NCI-H146 (cell line): ENCODE measurements around the gene TXLNB.
"Not testable (repeated sequence)": the region's sequence is repeated elsewhere in the genome, so short reads cannot be mapped to it uniquely, and the experiment has no call there.

Source experiments
- DNase-seq: peaks from one replicate; lab custom pipeline; 2025; lab: John Stamatoyannopoulos, UW

Gene TXLNB

GRCh38 chr6:139308936-139309603, 17.3 kb upstream of the TXLNB start:
- no peak for DNase-seq

- DNase-seq: no peak
These were observed 16.6 kb upstream of the TXLNB start for GRCh38 chr6:139308286-139308916.

- DNase-seq: no peak
These were observed 14.6 kb upstream of the TXLNB start for GRCh38 chr6:139306291-139306981.

- DNase-seq: no peak
These were observed 11.4 kb upstream of the TXLNB start for GRCh38 chr6:139303185-139303584.

GRCh38 chr6:139297921-139298320, 6.1 kb upstream of the TXLNB start:
- no peak for DNase-seq

- DNase-seq: no peak
These were observed 5.1 kb upstream of the TXLNB start for GRCh38 chr6:139296927-139297326.

GRCh38 chr6:139295901-139296300, 4.1 kb upstream of the TXLNB start:
- DNase-seq: no peak

GRCh38 chr6:139294090-139294489, 2.3 kb upstream of the TXLNB start:
- no peak for DNase-seq

GRCh38 chr6:139293230-139293629, 1.4 kb upstream of the TXLNB start:
- not testable (repeated sequence) for DNase-seq

GRCh38 chr6:139290787-139291311, 949 bp downstream of the TXLNB start:
- DNase-seq: peak; percentile 70

- DNase-seq: no peak
These were observed 2.6 kb downstream of the TXLNB start for GRCh38 chr6:139289233-139289632.

GRCh38 chr6:139288496-139289040, 3.2 kb downstream of the TXLNB start:
- DNase-seq: no peak

- no peak for DNase-seq
These were observed 3.9 kb downstream of the TXLNB start for GRCh38 chr6:139287868-139288267.

GRCh38 chr6:139286438-139286837, 5.4 kb downstream of the TXLNB start:
- not testable (repeated sequence) for DNase-seq

- DNase-seq: no peak
These were observed 6.2 kb downstream of the TXLNB start for GRCh38 chr6:139285590-139285989.

GRCh38 chr6:139284789-139285188, 7.0 kb downstream of the TXLNB start:
- DNase-seq: no peak

- DNase-seq: no peak
These were observed 9.1 kb downstream of the TXLNB start for GRCh38 chr6:139282684-139283083.

GRCh38 chr6:139278190-139278589, 13.6 kb downstream of the TXLNB start:
- peak; percentile 15 for DNase-seq

GRCh38 chr6:139277587-139277986, 14.2 kb downstream of the TXLNB start:
- DNase-seq: no peak

GRCh38 chr6:139277161-139277560, 14.6 kb downstream of the TXLNB start:
- no peak for DNase-seq

- no peak for DNase-seq
These were observed 16.3 kb downstream of the TXLNB start for GRCh38 chr6:139275279-139276055.

- DNase-seq: no peak
These were observed 20.7 kb downstream of the TXLNB start for GRCh38 chr6:139271056-139271455.
